KBM-7 (cell line): ENCODE results near the gene MYL5.
"Not testable (repeated sequence)": the region's sequence is repeated elsewhere in the genome, so short reads cannot be mapped to it uniquely, and the experiment has no call there.

ENCODE experiments used
- DNase-seq: peaks from one replicate; pipeline ENCODE4 v3.0.0-alpha.2; 2015
- in situ Hi-C: fragments of 300-500 bp; cut with MboI; formaldehyde crosslinking; loops from 2 replicates; pipeline ENCODE4 v1.14.3; 2020; ENCODE audit warnings: low sequenced_read_pairs, low pct_unique_long_range_greater_than_20kb, mixed read lengths

MYL5 gene

GRCh38 chr4:635066-635835 is 39.1 kb upstream of the MYL5 start:
- in situ Hi-C loops, DNase-seq: not testable (repeated sequence)

GRCh38 chr4:635851-636627 is 38.3 kb upstream of the MYL5 start:
- in situ Hi-C loops = no loop called here
- DNase-seq = no peak

GRCh38 chr4:636628-637159 is 37.6 kb upstream of the MYL5 start:
- in situ Hi-C loops = no loop called here
- no peak for DNase-seq

DNA sequence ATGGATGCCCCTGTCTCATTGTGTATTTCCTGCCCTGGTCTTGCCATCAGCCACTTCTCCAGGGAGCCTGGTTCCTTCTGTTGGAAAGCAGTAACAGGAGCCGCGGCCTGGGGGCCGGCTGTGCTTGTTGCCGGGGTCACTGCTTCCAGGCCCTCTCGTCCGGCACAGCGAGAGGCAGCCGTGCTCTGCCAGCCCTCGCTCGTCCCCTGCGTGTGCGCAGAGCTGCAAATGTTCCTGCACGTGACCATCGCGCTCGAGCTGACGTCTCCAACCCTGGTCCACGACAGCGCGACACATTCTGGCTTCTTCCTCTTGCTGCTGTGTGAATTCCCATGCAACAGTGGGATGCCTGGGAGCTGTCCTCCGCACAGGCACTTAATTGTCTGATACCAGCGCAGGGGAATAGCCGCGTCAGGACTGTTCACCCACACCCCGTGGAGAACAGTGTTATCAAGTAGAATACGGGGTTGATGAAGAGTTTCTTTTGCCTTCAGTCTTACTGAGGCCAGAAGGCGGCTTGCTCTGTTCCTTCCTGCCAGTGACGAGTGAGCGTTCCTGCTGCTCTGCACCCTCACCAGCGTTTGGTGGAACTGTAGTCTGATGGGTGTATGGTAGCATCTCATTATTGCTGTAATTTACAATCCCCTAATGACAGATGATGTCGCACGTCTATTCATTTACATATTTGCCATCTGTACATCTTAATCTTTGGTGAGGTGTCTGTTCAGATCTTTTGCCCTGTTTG is 36.6 kb upstream of the MYL5 start:
- DNase-seq = no peak
- in situ Hi-C loops = no loop called here

GRCh38 chr4:642366-642765 is 32.0 kb upstream of the MYL5 start:
- in situ Hi-C loops, DNase-seq: not testable (repeated sequence)

- in situ Hi-C loops = no loop called here
- no peak for DNase-seq
Measured at GRCh38 chr4:646460-646859, 27.9 kb upstream of the MYL5 start.

DNA sequence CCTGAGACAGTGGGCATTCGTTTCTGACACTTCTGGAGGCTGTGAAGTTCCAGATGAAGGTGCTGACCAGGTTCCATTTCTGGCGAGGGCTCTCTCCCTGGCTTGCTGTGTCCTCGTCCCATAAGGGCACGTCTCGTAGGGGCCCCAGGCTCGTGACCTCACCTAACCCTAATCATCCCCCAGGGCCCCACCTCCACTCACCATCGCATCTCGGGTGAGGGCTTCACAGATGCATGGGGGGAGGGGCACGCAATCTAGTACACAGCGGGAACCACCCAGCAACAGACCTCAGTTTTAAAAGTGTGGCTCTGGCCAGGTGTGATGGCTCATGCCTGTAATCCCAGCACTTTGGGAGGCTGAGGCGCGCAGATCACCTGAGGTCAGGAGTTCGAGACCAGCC is 26.9 kb upstream of the MYL5 start:
- no peak for DNase-seq
- in situ Hi-C loops = no loop called here

DNA sequence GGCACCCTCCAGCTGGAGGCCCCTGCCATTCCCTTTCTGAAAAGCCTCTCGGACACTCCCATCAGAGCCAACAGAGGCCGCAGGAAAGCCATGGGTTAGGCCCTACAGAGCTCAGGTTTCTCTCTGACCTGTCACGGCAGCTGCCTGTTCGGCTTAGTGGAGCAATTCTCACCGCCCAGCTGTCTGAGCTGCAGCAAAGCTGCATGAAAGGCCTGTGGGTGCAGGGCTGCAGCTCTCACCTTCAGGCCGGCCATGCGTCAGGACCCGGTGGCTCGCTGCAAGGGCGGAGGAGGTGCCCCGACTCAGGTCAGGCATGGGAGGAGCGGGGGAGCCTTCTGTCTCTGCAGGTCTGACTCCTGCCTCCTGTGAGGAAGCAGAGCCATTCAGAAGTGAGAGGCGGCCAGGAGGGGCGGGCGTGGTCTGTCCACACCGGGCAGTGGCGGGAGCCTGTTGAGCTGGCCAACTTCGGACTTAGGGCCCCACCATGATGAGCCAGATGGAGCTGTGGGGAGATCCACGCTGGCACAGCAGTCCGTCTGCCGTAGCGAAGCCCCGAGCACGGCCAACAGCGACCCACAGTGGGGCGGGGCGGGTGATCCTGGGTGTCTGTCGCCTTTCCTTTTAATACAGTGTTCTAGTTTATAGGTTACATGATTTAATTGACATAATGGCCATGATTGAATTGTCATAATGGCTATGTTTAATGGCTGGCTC is 25.6 kb upstream of the MYL5 start:
- in situ Hi-C loops = no loop called here
- DNase-seq = no peak

DNA sequence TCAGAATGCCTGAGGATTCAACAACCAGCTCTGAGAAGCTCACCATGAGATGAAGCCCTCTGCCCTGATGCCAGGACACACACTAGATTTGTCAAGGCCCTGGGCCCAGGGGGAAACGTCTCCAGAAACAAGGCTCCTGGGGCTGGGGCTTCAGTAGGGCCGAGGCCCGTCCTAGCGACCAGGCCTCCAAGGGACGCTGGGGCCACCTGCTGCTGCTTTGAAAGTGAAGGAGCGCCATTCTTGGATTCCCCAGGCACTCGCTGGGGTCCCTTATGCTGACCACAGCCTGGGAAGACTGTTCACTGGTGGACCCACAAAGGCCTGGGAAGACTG is 25.1 kb upstream of the MYL5 start:
- no peak for DNase-seq
- in situ Hi-C loops = no loop called here

- no peak for DNase-seq
- in situ Hi-C loops = no loop called here
Measured at GRCh38 chr4:649751-650310, 24.5 kb upstream of the MYL5 start.

- in situ Hi-C loops = no loop called here
- DNase-seq = no peak
Measured at GRCh38 chr4:650461-650860, 23.9 kb upstream of the MYL5 start.

- in situ Hi-C loops = no loop called here
- DNase-seq = no peak
Measured at GRCh38 chr4:650951-651883, 23.1 kb upstream of the MYL5 start.

GRCh38 chr4:651884-652642 is 22.3 kb upstream of the MYL5 start:
- in situ Hi-C loops = no loop called here
- no peak for DNase-seq

DNA sequence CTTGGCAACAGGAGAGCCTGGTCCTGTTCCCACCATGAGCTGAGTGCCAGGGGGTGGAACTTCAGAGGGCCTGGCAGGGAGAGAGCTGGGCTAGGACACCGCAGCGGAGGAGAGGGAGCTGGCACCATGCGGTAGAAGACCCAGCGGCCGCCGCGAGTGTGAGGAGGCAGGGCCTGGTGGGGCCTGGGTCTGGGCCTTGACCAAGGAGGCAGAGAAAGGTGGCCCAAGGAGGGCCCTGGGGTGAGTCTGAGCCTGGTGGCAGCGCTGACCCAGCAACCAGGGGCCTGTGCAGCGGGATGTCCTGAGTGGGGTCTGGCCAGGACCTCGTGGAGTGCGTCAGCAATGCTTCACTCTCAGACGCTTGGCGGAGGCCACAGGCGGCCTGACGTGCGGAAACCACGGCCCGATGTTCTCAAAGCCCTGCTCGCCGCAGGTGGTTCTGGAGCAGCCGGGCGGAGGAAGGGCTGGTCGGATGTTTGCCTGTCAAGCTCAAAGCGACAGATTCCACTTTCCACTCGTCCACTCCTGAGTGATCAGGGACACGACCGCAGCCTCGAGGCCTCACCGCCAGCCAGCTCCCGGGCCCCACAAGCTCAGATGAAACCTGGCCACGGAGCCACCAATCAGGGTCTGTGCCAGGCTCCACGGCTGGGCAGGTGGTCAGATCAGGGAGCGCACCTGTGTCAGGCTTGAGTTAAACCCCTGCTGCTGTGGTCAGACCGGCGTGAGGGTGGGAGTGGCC is 21.1 kb upstream of the MYL5 start:
- DNase-seq = no peak
- in situ Hi-C loops = no loop called here

GRCh38 chr4:653831-654502 is 20.4 kb upstream of the MYL5 start:
- no peak for DNase-seq
- in situ Hi-C loops = no loop called here

GRCh38 chr4:654503-654845 is 19.9 kb upstream of the MYL5 start:
- in situ Hi-C loops = no loop called here

More at GRCh38 chr4:654503-654845, 19.9 kb upstream of the MYL5 start:
- DNase-seq = no peak
